Measurements from ENCODE around the gene VILL.

Gene VILL

DNA sequence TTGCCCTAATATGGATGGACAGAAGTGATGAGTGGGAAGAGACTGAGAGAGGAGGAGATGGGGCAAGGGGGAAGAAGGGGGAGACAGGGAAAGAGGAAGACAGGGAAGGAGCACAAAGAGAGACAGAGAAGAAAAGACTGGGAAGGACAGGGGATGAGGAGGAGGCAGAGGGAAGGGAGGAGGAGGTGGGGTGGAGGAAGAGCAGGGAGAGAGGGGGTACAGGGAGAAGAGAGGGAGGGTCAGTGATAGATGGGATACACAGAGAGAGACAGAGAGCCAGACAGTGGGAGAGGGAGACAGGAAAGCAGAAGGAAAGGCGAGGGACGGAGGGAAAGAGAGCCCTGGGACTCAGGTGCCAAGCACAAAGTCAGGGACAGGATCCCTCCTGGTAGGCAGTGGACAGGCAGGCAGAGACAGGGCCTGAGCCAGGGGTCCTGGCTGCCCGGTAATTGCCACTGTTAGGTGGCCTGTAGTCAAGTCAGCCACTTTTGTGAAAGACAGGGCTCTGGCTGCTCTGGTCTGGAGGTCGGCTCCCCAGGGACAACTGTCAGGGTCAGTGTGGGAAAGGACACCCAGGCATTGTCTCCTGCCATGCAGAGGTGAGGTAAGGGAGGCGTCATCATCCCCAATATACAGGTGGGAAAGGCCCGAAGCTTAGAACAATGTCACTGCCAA lies 9.8 kb downstream of the VILL start:
- TF ChIP-seq, protein P1, sequence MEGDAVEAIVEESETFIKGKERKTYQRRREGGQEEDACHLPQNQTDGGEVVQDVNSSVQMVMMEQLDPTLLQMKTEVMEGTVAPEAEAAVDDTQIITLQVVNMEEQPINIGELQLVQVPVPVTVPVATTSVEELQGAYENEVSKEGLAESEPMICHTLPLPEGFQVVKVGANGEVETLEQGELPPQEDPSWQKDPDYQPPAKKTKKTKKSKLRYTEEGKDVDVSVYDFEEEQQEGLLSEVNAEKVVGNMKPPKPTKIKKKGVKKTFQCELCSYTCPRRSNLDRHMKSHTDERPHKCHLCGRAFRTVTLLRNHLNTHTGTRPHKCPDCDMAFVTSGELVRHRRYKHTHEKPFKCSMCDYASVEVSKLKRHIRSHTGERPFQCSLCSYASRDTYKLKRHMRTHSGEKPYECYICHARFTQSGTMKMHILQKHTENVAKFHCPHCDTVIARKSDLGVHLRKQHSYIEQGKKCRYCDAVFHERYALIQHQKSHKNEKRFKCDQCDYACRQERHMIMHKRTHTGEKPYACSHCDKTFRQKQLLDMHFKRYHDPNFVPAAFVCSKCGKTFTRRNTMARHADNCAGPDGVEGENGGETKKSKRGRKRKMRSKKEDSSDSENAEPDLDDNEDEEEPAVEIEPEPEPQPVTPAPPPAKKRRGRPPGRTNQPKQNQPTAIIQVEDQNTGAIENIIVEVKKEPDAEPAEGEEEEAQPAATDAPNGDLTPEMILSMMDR (IDR thresholded peaks at IDR 0.05; ENCODE audit: control extremely low read depth, extremely low read depth, low read depth, missing control alignments), result no peak
- CTCF ChIA-PET, result interaction anchor here (1.5 to 4.2 kb wide), 2 partner anchors 25 to 32 kb away, joined by 3 to 42 read pairs; no protein-coding TSS in a partner anchor
- DNase-seq (ENCODE audit: extremely low spot score), result no peak
- POLR2A ChIA-PET, result no interaction called here

DNA sequence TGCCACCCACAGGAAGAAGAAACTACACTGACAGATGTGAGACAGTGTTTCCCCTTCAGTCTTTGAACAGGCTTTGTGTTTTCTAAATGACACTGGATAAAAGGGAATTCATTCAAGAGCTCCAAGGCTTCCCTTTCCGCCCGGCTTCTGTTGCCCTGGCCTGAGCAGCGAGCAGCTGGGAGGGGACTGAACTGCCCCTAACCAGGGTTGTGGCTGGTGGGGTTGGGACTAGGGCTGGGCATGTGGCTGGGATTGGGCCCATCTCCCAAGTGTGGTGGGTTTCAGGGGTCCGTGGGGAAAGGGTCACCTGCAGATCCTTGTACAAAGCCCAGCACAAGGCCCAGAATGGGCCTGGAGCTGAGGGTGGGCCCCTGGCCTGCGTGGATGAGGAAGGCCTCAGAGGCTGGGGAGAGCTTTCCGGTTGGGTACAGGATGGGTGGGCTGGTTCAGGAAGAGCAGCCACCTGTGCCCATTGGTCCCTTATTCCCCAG lies 10.4 kb downstream of the VILL start:
- ChIA-PET CTCF (interaction anchor here (0.7 to 4.2 kb wide), 4 partner anchors 26 to 146 kb away, joined by 3 to 42 read pairs (median 8); no protein-coding TSS in a partner anchor), POLR2A (no interaction called here)
- TF ChIP-seq, protein P1 (IDR thresholded peaks at IDR 0.05; ENCODE audit: control extremely low read depth, extremely low read depth, low read depth, missing control alignments), result no peak
- no peak for DNase-seq (ENCODE audit: extremely low spot score)

DNA sequence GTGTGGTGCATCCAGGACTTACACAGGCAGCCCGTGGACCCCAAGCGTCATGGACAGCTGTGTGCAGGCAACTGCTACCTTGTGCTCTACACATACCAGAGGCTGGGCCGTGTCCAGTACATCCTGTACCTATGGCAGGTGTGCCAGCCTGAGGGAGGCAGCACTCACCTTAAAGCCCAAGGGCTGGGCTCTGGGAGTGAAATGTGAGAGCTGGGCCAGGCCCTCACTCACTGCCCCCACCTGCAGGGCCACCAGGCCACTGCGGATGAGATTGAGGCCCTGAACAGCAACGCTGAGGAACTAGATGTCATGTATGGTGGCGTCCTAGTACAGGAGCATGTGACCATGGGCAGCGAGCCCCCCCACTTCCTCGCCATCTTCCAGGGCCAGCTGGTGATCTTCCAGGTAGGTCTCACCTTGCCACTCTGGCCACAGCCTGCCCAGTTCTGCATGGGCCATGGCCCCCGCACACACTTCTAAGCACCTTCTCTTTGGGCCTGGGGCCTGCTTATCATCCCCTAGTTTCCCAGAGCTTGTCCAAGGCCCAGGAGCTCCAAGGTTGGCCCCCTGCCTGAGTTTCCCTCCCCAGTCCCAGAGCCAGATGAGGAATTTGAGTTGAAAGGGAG lies 11.0 kb downstream of the VILL start:
- TF ChIP-seq, protein P1 (IDR thresholded peaks at IDR 0.05; ENCODE audit: control extremely low read depth, extremely low read depth, low read depth, missing control alignments), result peak; percentile 26
- POLR2A ChIA-PET, result no interaction called here
- no peak for DNase-seq (ENCODE audit: extremely low spot score)
- CTCF ChIA-PET, result interaction anchor here (0.7 to 4.2 kb wide), 6 partner anchors 11 to 146 kb away, joined by 3 to 42 read pairs (median 3); no protein-coding TSS in a partner anchor

DNA sequence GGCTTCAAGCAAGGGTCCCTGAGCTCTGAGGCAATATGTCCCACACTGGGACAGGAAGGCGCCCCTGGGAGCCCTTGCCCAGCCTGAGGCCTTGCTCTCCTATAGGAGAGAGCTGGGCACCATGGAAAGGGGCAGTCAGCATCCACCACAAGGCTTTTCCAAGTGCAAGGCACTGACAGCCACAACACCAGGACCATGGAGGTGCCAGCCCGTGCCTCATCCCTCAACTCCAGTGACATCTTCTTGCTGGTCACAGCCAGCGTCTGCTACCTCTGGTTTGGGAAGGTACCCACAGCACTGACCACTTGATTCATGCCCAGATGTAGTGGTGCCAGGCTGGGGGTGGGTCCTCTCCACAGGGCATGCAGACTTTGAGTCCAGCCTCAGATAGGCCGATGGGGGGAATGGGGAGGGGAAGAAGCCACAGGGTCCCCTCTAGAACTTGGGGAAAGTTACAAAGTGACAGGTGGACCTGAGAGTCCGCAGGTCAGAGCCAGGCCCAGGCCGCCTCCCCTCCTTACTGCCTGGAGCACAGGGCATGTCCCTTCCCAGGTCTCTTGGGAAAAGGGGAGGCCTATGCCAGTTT lies 11.8 kb downstream of the VILL start:
- TF ChIP-seq, protein P1 (IDR thresholded peaks at IDR 0.05; ENCODE audit: control extremely low read depth, extremely low read depth, low read depth, missing control alignments), result no peak
- ChIA-PET CTCF (interaction anchor here (0.8 to 4.2 kb wide), 5 partner anchors 11 to 147 kb away, joined by 3 to 42 read pairs (median 3); no protein-coding TSS in a partner anchor), POLR2A (no interaction called here)
- DNase-seq (ENCODE audit: extremely low spot score), result no peak

DNA sequence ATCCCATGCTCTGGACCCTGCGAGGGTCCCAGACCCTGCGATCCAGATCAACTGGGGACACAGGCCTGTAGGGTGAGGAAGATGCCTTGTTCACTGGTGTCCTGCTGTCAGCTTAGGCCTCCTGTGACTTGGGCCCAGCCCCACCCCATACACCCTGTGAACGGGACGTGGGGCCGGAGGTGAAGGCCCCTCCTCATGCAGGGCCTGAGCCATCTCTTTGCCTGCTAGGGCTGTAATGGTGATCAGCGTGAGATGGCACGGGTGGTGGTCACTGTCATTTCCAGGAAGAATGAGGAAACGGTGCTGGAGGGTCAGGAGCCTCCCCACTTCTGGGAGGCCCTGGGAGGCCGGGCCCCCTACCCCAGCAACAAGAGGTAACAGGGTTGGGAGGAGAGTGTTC lies 12.4 kb downstream of the VILL start:
- TF ChIP-seq, protein P1 (IDR thresholded peaks at IDR 0.05; ENCODE audit: control extremely low read depth, extremely low read depth, low read depth, missing control alignments), result no peak
- CTCF ChIA-PET, result interaction anchor here (1.0 to 4.2 kb wide), 8 partner anchors 10 to 148 kb away, joined by 3 to 42 read pairs (median 8); no protein-coding TSS in a partner anchor
- no peak for DNase-seq (ENCODE audit: extremely low spot score)
- POLR2A ChIA-PET, result no interaction called here

DNA sequence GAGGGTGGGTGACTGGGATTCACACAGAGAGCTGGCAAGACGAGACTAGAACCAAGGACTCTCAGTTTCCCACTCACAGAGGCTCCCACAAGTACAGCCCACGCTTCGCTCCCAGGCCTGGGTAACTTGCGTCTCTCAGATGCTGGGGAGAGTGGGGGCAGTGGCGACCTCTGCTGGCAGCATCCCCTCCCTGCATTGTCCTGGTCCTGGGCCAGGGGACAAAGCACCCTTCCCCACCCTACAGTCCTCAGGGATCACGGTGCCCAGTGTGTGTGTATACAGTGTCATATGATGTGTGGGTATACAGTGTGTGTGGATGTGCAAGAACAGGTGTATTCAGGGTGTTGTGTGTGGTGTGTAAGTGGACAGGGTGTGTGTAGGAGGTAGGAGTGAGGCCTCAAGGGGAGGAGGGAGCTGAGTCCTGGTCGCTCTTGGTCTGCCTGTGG lies 12.8 kb downstream of the VILL start:
- ChIA-PET CTCF (interaction anchor here (0.6 to 4.2 kb wide), 20 partner anchors 9 to 148 kb away, joined by 3 to 42 read pairs (median 4); partner anchors contain the start of genes ACAA1 and DLEC1), POLR2A (no interaction called here)
- TF ChIP-seq, protein P1 (IDR thresholded peaks at IDR 0.05; ENCODE audit: control extremely low read depth, extremely low read depth, low read depth, missing control alignments), result peak; percentile 54
- DNase-seq (ENCODE audit: extremely low spot score), result peak; percentile 72
